ENCODE data around the gene ULK4.

- TF ChIP-seq CTCF (IDR thresholded peaks at IDR 0.05) (no peak), EP300 (IDR thresholded peaks at IDR 0.05) (no peak)
These were observed 745.5 kb downstream of the ULK4 start for GRCh38 chr3:41216422-41216821.
